T1000 (cell line): ENCODE results near the gene SCFD2.
"Not testable (repeated sequence)": the region's sequence is repeated elsewhere in the genome, so short reads cannot be mapped to it uniquely, and the experiment has no call there.

Source experiments
- DNase-seq: peaks from one replicate; lab custom pipeline; 2025; ENCODE audit warnings: mixed read lengths; lab: John Stamatoyannopoulos, UW

The SCFD2 gene

GRCh38 chr4:53013873-53014775 is 351.7 kb downstream of the SCFD2 start:
- DNase-seq, result no peak

- no peak for DNase-seq
Observed at GRCh38 chr4:53012738-53013137, 353.1 kb downstream of the SCFD2 start.

- DNase-seq, result no peak
Observed at GRCh38 chr4:53011259-53011905, 354.5 kb downstream of the SCFD2 start.

GRCh38 chr4:53010318-53010717 is 355.5 kb downstream of the SCFD2 start:
- DNase-seq, result no peak

GRCh38 chr4:53009824-53010223 is 356.0 kb downstream of the SCFD2 start:
- no peak for DNase-seq

- DNase-seq, result no peak
Observed at GRCh38 chr4:53007024-53007423, 358.8 kb downstream of the SCFD2 start.

- no peak for DNase-seq
Observed at GRCh38 chr4:53005808-53006207, 360.1 kb downstream of the SCFD2 start.

GRCh38 chr4:53005149-53005546 is 360.7 kb downstream of the SCFD2 start:
- DNase-seq, result no peak

- DNase-seq, result no peak
Observed at GRCh38 chr4:53004497-53005148, 361.2 kb downstream of the SCFD2 start.

- DNase-seq, result no peak
Observed at GRCh38 chr4:53003959-53004358, 361.9 kb downstream of the SCFD2 start.

- DNase-seq, result no peak
Observed at GRCh38 chr4:53000560-53000959, 365.3 kb downstream of the SCFD2 start.

- DNase-seq, result no peak
Observed at GRCh38 chr4:52999626-53000025, 366.2 kb downstream of the SCFD2 start.

- DNase-seq, result no peak
Observed at GRCh38 chr4:52998413-52998812, 367.4 kb downstream of the SCFD2 start.

GRCh38 chr4:52997132-52997416 is 368.8 kb downstream of the SCFD2 start:
- DNase-seq, result no peak

- no peak for DNase-seq
Observed at GRCh38 chr4:52996261-52997131, 369.4 kb downstream of the SCFD2 start.

GRCh38 chr4:52995360-52996030 is 370.4 kb downstream of the SCFD2 start:
- DNase-seq, result no peak

GRCh38 chr4:52994567-52994966 is 371.3 kb downstream of the SCFD2 start:
- DNase-seq, result no peak

GRCh38 chr4:52993771-52994170 is 372.1 kb downstream of the SCFD2 start:
- DNase-seq, result no peak

- not testable (repeated sequence) for DNase-seq
Observed at GRCh38 chr4:52992551-52992950, 373.3 kb downstream of the SCFD2 start.

GRCh38 chr4:52991472-52991871 is 374.4 kb downstream of the SCFD2 start:
- no peak for DNase-seq

GRCh38 chr4:52990706-52991105 is 375.2 kb downstream of the SCFD2 start:
- no peak for DNase-seq

- DNase-seq, result no peak
Observed at GRCh38 chr4:52989865-52990264, 376.0 kb downstream of the SCFD2 start.
